ENCODE measurements around the gene ARNT2. TPM values are rescaled to one million over a fixed set of nuclear protein-coding genes. Genes with fewer than 3 reads are reported as not detected.
A peak's percentile ranks its signal among the peaks of the same experiment; 100 is the strongest.

ARNT2 gene
- total RNA-seq, 1 donor, result 12.7 TPM

DNA sequence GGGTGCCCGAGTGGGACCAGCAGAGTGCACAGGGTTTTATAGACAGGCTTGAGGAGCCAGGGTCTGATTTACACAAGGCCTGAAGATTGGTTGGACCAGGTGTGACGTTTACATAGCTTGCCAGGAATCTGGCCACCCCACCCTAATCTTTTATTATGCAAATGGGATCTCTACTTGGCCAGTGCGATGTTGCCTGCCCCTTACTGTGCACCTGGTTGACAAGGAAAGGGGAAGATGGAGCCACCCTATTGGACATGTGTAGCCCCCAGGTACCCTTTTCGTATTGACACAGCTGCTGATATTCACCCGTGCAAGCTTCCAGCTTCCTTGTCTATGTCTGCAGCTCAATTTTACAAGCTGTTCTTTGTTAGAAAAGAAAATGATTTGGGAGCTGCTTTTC, 132.0 kb downstream of the ARNT2 start:
- TF ChIP-seq, protein P1, sequence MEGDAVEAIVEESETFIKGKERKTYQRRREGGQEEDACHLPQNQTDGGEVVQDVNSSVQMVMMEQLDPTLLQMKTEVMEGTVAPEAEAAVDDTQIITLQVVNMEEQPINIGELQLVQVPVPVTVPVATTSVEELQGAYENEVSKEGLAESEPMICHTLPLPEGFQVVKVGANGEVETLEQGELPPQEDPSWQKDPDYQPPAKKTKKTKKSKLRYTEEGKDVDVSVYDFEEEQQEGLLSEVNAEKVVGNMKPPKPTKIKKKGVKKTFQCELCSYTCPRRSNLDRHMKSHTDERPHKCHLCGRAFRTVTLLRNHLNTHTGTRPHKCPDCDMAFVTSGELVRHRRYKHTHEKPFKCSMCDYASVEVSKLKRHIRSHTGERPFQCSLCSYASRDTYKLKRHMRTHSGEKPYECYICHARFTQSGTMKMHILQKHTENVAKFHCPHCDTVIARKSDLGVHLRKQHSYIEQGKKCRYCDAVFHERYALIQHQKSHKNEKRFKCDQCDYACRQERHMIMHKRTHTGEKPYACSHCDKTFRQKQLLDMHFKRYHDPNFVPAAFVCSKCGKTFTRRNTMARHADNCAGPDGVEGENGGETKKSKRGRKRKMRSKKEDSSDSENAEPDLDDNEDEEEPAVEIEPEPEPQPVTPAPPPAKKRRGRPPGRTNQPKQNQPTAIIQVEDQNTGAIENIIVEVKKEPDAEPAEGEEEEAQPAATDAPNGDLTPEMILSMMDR (IDR thresholded peaks at IDR 0.05; ENCODE audit: insufficient read depth, low read length), result no peak
- no peak overlapping the region for H3K4me3 ChIP-seq (ENCODE audit: low read depth, low read length)
- DNase-seq (ENCODE audit: low read depth), result no peak

DNA sequence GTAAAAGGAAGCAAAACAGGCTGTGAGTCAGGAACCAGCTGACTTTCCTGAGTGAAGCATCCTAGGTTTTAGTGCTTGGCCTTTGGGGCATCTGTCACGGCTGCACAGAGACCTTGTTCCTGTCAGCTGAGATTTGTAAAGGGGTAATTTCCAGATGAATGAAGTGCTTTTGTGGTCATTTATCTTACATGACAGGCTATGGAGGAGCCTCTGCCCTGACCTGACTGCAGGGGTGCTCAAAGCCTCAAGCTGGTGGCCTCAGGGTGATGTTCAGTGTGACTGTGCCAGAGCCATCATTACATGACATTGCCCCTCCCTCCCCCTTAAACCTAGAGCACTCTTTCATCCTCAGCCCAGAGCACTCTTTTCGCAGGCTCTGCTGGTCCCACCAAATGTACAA, 132.5 kb downstream of the ARNT2 start:
- TF ChIP-seq, protein P1 (IDR thresholded peaks at IDR 0.05; ENCODE audit: insufficient read depth, low read length), result no peak
- no peak for DNase-seq (ENCODE audit: low read depth)

DNA sequence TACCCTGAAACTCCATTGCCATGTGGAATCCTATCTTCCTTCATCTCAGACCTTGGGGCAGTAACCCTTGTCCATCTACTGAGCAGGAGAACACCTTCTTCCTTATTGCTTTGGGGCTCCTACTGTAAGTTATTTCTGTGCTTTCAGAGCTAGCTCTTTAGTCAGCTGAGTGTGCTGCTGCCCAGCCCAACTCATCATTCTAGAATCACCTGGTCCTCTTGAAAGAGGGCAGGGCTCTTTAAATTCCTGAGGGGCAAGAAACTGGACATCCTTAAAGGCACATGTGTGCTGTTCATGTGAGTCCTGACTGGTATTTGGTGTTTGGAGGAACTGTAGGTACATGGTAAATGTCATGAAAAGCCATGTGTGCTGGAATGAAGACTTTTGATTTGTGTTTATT, 140.9 kb downstream of the ARNT2 start:
- TF ChIP-seq, protein P1 (IDR thresholded peaks at IDR 0.05; ENCODE audit: insufficient read depth, low read length), result no peak
- no peak for DNase-seq (ENCODE audit: low read depth)
- no peak overlapping the region for H3K4me3 ChIP-seq (ENCODE audit: low read depth, low read length)

More for the DNA sequence above, 132.5 kb downstream of the ARNT2 start:
- no peak overlapping the region for H3K4me3 ChIP-seq (ENCODE audit: low read depth, low read length)

DNA sequence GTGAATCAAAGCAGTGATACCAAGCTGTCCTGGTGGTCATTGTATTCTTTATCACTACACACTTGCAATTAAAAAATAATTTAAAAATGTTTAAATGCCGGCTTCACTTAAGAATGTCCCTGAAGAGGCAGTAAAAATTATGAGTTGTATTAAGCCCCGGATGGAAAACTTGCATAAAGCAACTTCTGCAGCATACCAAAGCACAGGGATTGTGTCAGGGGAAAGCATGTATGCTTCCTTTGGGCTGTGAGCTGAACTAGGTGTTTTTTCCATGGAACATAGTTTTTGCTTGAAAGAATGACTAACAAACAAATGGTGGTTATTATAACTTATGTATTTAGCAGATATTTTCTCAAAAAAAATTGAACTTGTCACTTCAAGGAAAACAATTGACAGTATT, 143.1 kb downstream of the ARNT2 start:
- TF ChIP-seq, protein P1 (IDR thresholded peaks at IDR 0.05; ENCODE audit: insufficient read depth, low read length), result no peak
- no peak overlapping the region for H3K4me3 ChIP-seq (ENCODE audit: low read depth, low read length)
- DNase-seq (ENCODE audit: low read depth), result peak; percentile 17

DNA sequence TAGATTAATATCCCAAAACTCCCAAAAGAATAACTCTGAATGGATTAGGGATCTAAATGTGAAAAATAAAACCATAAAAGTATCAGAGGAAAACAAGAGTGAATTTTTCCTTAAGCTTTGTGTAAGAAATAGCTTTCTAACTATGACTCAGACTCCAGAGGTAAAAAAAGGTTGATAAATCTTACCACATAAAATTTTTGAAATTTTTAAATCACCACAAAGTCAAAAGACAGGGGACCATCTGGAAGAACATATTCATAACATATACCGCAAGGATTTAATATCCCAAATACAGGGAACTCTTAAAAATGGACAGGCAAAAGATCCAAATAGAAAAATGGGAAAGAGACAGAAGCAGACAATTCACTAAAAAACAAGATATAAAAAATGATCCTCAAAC, 145.0 kb downstream of the ARNT2 start:
- peak overlapping the region; percentile 57 for H3K4me3 ChIP-seq (ENCODE audit: low read depth, low read length)
- TF ChIP-seq, protein P1 (IDR thresholded peaks at IDR 0.05; ENCODE audit: insufficient read depth, low read length), result no peak

DNA sequence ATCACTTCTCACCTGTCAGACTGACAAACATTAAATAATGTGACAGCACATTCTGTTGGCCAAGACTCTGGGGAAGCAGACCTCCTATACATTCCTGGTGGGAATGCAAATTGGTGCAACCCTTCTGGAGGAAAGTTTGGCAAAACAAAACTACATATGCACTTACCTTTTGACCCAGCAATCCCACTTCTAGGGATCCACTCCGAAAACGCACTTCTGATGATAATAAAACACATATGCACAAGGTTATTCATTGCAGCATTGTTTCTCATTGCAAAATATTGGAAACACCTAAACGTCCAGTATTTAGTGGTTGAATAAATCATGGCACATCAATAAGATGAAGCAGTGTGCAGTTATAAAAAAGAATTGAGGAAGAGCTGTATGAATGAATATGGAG, 145.5 kb downstream of the ARNT2 start:
- TF ChIP-seq, protein P1 (IDR thresholded peaks at IDR 0.05; ENCODE audit: insufficient read depth, low read length), result no peak
- DNase-seq (ENCODE audit: low read depth), result peak; percentile 39
- peak overlapping the region; percentile 57 for H3K4me3 ChIP-seq (ENCODE audit: low read depth, low read length)

More for the DNA sequence above, 145.0 kb downstream of the ARNT2 start:
- DNase-seq (ENCODE audit: low read depth), result peak; percentile 88

DNA sequence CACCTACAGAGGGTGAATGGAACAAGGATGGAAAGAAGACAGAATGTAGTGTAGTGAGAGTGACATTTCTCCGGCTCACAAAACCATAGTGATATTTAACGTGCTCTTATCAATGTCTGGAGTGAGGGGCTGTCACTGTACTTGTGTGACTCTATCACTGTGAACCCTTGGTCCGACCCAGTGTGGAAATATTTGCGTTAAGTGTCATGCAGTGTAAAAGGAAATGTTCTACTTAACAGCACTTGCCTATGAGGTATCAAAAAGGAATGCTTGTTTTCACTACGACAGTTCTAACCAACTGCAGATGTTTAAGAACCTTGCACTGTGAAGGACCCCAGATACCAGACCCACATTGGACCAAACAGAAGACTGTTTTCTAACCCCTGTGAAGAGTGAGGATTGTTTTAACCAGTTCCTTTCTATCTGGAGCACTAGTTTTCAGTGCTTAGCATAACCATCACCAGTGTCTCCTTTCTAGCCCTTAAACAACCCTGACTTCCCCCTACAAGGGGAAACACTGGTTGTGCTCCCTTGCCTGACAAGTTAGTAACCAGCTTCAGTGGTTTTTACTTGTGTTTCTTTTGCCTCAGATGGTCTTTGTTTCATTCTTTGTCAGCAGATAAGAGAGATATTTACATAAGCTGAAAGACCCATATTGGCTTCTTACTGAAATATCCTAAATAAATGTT, 146.2 kb downstream of the ARNT2 start:
- TF ChIP-seq, protein P1 (IDR thresholded peaks at IDR 0.05; ENCODE audit: insufficient read depth, low read length), result no peak
- peak overlapping the region; percentile 57 for H3K4me3 ChIP-seq (ENCODE audit: low read depth, low read length)

More for the DNA sequence above, 146.2 kb downstream of the ARNT2 start:
- peak; percentile 97 for DNase-seq (ENCODE audit: low read depth)
